Umbilical cord (tissue), 2 donors: ENCODE measurements around the gene ZNF605. TPM values are rescaled to one million over a fixed set of nuclear protein-coding genes. Genes with fewer than 3 reads are reported as not detected.
A peak's percentile ranks its signal among the peaks of the same experiment; 100 is the strongest.
"Not testable (repeated sequence)": the region's sequence is repeated elsewhere in the genome, so short reads cannot be mapped to it uniquely, and the experiment has no call there.

Experiments used
- DNase-seq: peaks from one replicate; pipeline ENCODE4 v3.0.0-alpha.2; 2015; ENCODE audit warnings: low spot score
- total RNA-seq: library from RNA; depleted of rRNA; stranded (reverse); fragments of >200 nt; gene quantifications from one replicate; pipeline ENCODE4 v1.2.3, GENCODE V29; 2014; ENCODE audit warnings: low replicate concordance; ENCODE audit not compliant: insufficient read depth

ZNF605 gene
- total RNA-seq, 1 donor from 2014 or later: 32.5 TPM

GRCh38 chr12:132908145-132909029 lies 47.7 kb downstream of the ZNF605 start:
- peak; percentile 99 for DNase-seq

GRCh38 chr12:132907789-132908144 lies 48.3 kb downstream of the ZNF605 start:
- DNase-seq: not testable (repeated sequence)

GRCh38 chr12:132907216-132907615 lies 48.9 kb downstream of the ZNF605 start:
- no peak for DNase-seq

GRCh38 chr12:132904718-132905328 lies 51.3 kb downstream of the ZNF605 start:
- peak; percentile 31 for DNase-seq

GRCh38 chr12:132899033-132899432 lies 57.1 kb downstream of the ZNF605 start:
- DNase-seq: no peak

GRCh38 chr12:132888852-132889251 lies 67.3 kb downstream of the ZNF605 start:
- no peak for DNase-seq

GRCh38 chr12:132887513-132888351 lies 68.4 kb downstream of the ZNF605 start, which contains the start of gene CHFR:
Gene CHFR (minus strand): TSS chr12:132887605. CDS start chr12:132887328, 277 bp downstream.
- peak; percentile 99 for DNase-seq

- DNase-seq: peak; percentile 12
These were observed 69.3 kb downstream of the ZNF605 start for GRCh38 chr12:132886529-132887477.

GRCh38 chr12:132881818-132882217 lies 74.3 kb downstream of the ZNF605 start:
- DNase-seq: peak; percentile 10

GRCh38 chr12:132874620-132875019 lies 81.5 kb downstream of the ZNF605 start:
- DNase-seq: not testable (repeated sequence)

GRCh38 chr12:132874175-132874574 lies 81.9 kb downstream of the ZNF605 start:
- no peak for DNase-seq

GRCh38 chr12:132873724-132874123 lies 82.4 kb downstream of the ZNF605 start:
- no peak for DNase-seq

- no peak for DNase-seq
These were observed 83.1 kb downstream of the ZNF605 start for GRCh38 chr12:132872975-132873421.

- DNase-seq: no peak
These were observed 83.8 kb downstream of the ZNF605 start for GRCh38 chr12:132872073-132872855.

- DNase-seq: no peak
These were observed 86.6 kb downstream of the ZNF605 start for GRCh38 chr12:132869551-132869950.

Other genes with a start within 250 kb of the ZNF605 start
- 23.4 TPM for gene PGAM5, start 245.5 kb downstream of the ZNF605 start, total RNA-seq
- gene ANKLE2, start 194.5 kb downstream of the ZNF605 start, total RNA-seq: 38.0 TPM
- gene GOLGA3, start 127.4 kb downstream of the ZNF605 start, total RNA-seq: 123 TPM
- gene CHFR, start 68.7 kb downstream of the ZNF605 start, total RNA-seq: 34.7 TPM
- 20.9 TPM for gene ZNF26, start 30.1 kb upstream of the ZNF605 start, total RNA-seq
- gene ZNF84, start 81.2 kb upstream of the ZNF605 start, total RNA-seq: 40.0 TPM
- 14.9 TPM for gene ZNF140, start 124.6 kb upstream of the ZNF605 start, total RNA-seq
- 9.1 TPM for gene ZNF891, start 174.0 kb upstream of the ZNF605 start, total RNA-seq
- gene ZNF10, start 174.3 kb upstream of the ZNF605 start, total RNA-seq: 4.6 TPM
- gene ZNF268, start 225.2 kb upstream of the ZNF605 start, total RNA-seq: 43.3 TPM